ENCODE measurements around the gene SEMA5B. TPM values are rescaled to one million over a fixed set of nuclear protein-coding genes. Genes with fewer than 3 reads are reported as not detected.

Gene SEMA5B
- total RNA-seq, 2 experiments from 2014 or later, result 0.13 to 2.3 TPM

DNA sequence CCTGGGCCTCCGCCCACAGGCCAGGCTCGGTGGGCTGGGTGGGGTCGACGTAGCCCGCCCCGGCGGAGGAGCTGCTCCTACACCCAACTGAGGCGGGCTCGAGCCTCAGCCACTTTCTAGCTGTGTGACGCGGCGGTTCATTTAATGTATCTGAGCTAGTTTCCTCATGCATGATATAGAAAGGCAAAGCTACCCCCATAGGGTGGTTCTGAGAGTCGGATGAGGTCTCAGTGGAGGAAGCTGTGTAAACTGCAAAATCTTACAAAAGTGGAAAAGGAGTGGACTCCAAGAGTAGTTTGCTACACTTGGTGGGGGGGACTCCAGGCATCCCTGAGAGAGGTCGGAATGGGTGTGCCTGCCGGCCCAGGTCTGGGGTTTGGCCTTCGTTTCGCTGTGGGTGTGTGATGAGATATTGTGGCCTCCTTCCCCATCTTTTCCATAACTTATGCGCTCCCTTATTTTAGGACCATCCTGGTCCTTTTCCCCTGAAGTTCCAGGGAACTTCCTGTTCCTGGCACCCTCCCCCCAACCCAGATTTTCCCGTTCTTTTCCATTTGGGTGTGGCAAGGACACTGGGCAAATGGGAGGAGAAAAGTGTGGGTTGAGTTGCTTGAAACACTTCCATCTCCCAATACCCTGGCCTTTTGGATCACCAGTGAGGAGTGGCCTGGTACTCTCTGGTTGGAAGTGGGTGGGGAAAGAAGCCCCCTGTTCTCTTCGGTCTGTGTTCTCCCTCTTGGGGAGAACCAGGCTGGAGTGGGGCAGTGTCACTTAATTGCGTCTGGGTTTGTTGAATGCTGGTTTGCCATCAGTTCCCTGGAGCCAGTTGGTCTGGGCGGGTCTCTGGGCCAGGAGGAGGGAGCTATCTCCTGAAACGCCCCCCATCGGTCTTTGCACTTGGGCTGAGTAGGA, 40.4 kb upstream of the SEMA5B start:
- CTCF ChIA-PET (ENCODE audit: unreplicated experiment), result no interaction called here
- peak overlapping the region; percentile 69; the same call in 1 of the 2 replicates for H2AFZ ChIP-seq (ENCODE audit: low read length)
- peak overlapping the region; percentile 62 for H3K4me2 ChIP-seq (ENCODE audit: low read length)
- intact Hi-C loops (cut with micrococcal nuclease; ENCODE audit: unreplicated experiment), result no loop called here
- H4K20me1 ChIP-seq (ENCODE audit: insufficient read depth, low read length), result 0 out of 2 replicates have a peak, but pooled peaks cover 4% of the 10 kb centered on the region
- peak overlapping the region; percentile 80 for H3K4me3 ChIP-seq (ENCODE audit: low read depth, low read length, poor library complexity, severe bottlenecking)
- no peaks in the 10 kb centered on the region for H3K36me3 ChIP-seq (ENCODE audit: insufficient read depth, low read length)
- no peaks in the 10 kb centered on the region for H3K9me2 ChIP-seq (ENCODE audit: insufficient read depth, low read length)
- DNase-seq (ENCODE audit: low spot score), result peak; percentile 43
- peaks cover 3% of the 10 kb centered on the region for H3K4me1 ChIP-seq (ENCODE audit: insufficient read depth, low read length, poor library complexity, severe bottlenecking)
- peaks cover 11% of the 10 kb centered on the region; the same call in 1 of the 2 replicates for H3K79me2 ChIP-seq (ENCODE audit: insufficient read depth, low read depth, low read length)
- POLR2A ChIA-PET, result no interaction called here
- BruUV-seq (replicated peaks), result no TSS peak
- H3K9me3 ChIP-seq (ENCODE audit: low read length), result no peaks in the 10 kb centered on the region
- TF ChIP-seq, protein P1, sequence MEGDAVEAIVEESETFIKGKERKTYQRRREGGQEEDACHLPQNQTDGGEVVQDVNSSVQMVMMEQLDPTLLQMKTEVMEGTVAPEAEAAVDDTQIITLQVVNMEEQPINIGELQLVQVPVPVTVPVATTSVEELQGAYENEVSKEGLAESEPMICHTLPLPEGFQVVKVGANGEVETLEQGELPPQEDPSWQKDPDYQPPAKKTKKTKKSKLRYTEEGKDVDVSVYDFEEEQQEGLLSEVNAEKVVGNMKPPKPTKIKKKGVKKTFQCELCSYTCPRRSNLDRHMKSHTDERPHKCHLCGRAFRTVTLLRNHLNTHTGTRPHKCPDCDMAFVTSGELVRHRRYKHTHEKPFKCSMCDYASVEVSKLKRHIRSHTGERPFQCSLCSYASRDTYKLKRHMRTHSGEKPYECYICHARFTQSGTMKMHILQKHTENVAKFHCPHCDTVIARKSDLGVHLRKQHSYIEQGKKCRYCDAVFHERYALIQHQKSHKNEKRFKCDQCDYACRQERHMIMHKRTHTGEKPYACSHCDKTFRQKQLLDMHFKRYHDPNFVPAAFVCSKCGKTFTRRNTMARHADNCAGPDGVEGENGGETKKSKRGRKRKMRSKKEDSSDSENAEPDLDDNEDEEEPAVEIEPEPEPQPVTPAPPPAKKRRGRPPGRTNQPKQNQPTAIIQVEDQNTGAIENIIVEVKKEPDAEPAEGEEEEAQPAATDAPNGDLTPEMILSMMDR (conservative IDR thresholded peaks at IDR 0.05; ENCODE audit: low read length), result no peak
- TF ChIP-seq EZH2phosphoT487 (IDR thresholded peaks at IDR 0.05; ENCODE audit: borderline replicate concordance, low read depth, low read length), result no peak
- H3K27ac ChIP-seq (ENCODE audit: low read depth, low read length, poor library complexity, severe bottlenecking), result no peak overlapping the region

DNA sequence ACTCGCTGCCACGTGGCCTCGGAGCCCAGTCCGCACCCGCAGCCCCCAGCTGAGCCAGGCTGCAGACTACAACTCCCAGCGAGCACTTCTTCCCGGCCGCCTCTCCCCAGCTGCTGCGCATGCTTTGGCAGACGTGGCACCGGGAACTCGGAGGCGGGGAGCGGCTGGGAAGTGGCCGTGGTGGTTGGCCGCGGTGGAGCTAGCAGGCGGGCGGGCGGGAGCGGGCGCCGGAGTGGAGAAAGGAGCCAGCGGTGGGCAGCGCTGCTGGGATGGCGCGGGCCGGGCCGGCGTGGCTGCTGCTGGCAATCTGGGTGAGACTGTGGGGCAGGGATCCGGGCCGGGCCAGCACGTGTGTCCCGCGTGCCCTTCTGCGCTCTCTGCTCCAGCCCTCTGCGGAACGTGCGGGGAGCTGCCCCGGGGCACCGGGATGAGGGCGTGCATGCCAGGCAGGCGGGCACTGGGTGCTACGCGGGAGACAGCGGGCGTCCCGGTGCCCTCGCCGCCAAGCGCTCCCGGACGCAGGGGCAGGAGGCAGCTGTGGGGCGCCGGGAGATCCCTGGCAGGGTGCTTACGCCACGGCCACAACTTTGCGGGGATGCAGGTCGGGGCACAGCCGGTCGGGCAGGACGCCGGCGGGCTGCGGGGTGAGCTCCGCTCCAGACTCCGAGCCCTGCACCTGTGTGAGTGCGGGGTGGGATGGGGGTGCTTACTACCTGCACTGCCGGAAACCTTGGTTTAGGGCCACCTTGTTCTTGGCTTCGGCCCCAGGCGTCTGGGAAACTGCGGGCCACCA, 39.5 kb upstream of the SEMA5B start, which contains the start of gene PDIA5:
Gene PDIA5, plus strand, starts transcription at position 130 of the 793 bp plus-strand sequence. Its CDS starts 140 bp downstream, at position 270.
- H3K79me2 ChIP-seq (ENCODE audit: insufficient read depth, low read depth, low read length), result peaks cover 11% of the 10 kb centered on the region; the same call in 1 of the 2 replicates
- no peaks in the 10 kb centered on the region for H3K9me2 ChIP-seq (ENCODE audit: insufficient read depth, low read length)
- peaks cover 3% of the 10 kb centered on the region for H3K4me1 ChIP-seq (ENCODE audit: insufficient read depth, low read length, poor library complexity, severe bottlenecking)
- no peak within 1 kb of the TSS for H3K27ac ChIP-seq (ENCODE audit: low read depth, low read length, poor library complexity, severe bottlenecking)
- TF ChIP-seq EZH2phosphoT487 (IDR thresholded peaks at IDR 0.05; ENCODE audit: borderline replicate concordance, low read depth, low read length), result no peak
- TF ChIP-seq, protein P1 (conservative IDR thresholded peaks at IDR 0.05; ENCODE audit: low read length), result no peak
- no peaks in the 10 kb centered on the region for H3K9me3 ChIP-seq (ENCODE audit: low read length)
- H3K36me3 ChIP-seq (ENCODE audit: insufficient read depth, low read length), result no peaks in the 10 kb centered on the region
- BruUV-seq (replicated peaks), result no TSS peak
- intact Hi-C loops (cut with micrococcal nuclease; ENCODE audit: unreplicated experiment), result no loop called here
- peak within 1 kb of the TSS; percentile 62 for H3K4me2 ChIP-seq (ENCODE audit: low read length)
- peak within 1 kb of the TSS; percentile 69; the same call in 1 of the 2 replicates for H2AFZ ChIP-seq (ENCODE audit: low read length)
- peak; percentile 67 for DNase-seq (ENCODE audit: low spot score)
- peak within 1 kb of the TSS; percentile 80 for H3K4me3 ChIP-seq (ENCODE audit: low read depth, low read length, poor library complexity, severe bottlenecking)
- H4K20me1 ChIP-seq (ENCODE audit: insufficient read depth, low read length), result peaks cover 4% of the 10 kb centered on the region; the same call in 1 of the 2 replicates
- POLR2A ChIA-PET, result no interaction called here
- CTCF ChIA-PET (ENCODE audit: unreplicated experiment), result no interaction called here
